ENCODE data around the gene GNPDA2.

- TF ChIP-seq SUZ12 (IDR thresholded peaks at IDR 0.05) (no peak), SP1 (IDR thresholded peaks at IDR 0.05) (no peak), BHLHE40 (IDR thresholded peaks at IDR 0.05; ENCODE audit: borderline replicate concordance) (no peak), FOXA1 (IDR thresholded peaks at IDR 0.05) (no peak), CTBP1 (IDR thresholded peaks at IDR 0.05; ENCODE audit: borderline replicate concordance) (no peak), HDGF (IDR thresholded peaks at IDR 0.05; ENCODE audit: borderline replicate concordance) (no peak), ELF4 (IDR thresholded peaks at IDR 0.05) (no peak), ZNF384 (IDR thresholded peaks at IDR 0.05) (no peak), ARNT (IDR thresholded peaks at IDR 0.05) (no peak), TARDBP (IDR thresholded peaks at IDR 0.05) (no peak), FOXM1 (IDR thresholded peaks at IDR 0.05; ENCODE audit: borderline replicate concordance) (no peak), PKNOX1 (IDR thresholded peaks at IDR 0.05) (no peak), NFRKB (IDR thresholded peaks at IDR 0.05) (no peak)
These were observed 1.2 kb downstream of the GNPDA2 start for GRCh38 chr4:44725166-44725565.

Measured in HEK293T (cell line).